Hepatic stellate cell (primary cell): ENCODE results near the gene HCST.
A peak's percentile ranks its signal among the peaks of the same experiment; 100 is the strongest.
"Not testable (repeated sequence)": the region's sequence is repeated elsewhere in the genome, so short reads cannot be mapped to it uniquely, and the experiment has no call there.

Experiments
- DNase-seq: peaks from one replicate; pipeline ENCODE4 v3.0.0; 2011; ENCODE audit warnings: low spot score

Gene HCST

DNA sequence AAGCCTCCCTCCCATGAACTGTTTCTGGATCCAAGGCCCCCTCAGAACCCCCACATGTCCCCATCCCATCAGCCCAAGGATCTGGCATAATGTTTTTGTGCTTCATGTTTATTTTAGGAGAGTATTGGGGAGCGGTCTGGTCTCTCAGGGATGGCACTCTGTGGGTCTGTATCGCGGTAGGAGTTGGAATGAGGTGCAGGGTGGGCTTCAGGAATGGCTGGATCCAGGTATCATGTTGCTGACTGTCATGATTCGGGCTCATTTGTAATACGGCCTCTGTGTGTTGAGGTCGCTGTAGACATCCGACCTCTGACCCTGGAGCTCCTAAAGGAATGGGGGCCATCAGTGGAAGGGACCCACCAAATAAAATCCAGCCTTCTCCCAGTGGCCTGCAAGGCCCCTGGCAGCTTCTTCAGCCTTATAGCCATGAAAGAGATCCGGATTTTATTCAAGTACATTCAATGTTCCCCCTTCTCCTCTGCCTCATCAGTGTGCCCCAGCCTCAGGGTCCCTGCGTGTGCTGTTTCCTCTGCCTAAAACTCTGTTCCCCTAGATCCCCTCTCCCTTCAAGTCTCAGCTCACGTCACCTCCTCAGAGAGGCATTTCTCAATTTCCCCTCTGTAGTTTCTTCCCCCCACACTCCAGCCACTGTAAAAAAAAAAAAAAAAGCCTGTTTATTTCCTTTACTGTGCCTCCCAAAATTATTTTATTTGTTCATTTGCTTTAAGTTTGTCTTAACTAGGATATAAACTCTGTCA, 2.2 kb downstream of the HCST start:
- DNase-seq: no peak

DNA sequence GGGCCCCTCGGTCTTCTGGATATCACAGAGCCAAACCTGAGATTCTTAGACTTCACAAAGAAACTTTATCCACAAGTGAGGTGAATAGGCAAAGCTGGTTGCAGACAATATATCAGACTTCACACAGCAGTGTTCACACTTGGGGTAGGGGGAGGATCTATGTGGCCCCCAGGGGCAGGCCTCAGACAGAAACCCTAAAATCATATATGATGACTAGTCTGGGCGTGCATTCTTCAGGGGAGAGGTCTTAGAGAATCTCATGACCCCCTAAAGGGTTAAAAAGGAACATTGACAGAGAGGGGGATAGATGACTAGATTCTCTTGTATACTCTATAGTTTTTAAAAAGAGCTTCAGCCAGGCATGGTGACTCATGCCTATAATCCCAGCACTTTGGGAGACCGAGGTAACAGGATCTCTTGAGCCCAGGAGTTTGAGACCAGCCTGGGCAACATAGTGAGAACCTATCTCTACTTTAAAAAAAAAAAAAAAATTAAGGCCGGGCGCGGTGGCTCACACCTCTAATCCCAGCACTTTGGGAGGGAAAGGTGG, 2.9 kb downstream of the HCST start:
- DNase-seq: no peak

DNA sequence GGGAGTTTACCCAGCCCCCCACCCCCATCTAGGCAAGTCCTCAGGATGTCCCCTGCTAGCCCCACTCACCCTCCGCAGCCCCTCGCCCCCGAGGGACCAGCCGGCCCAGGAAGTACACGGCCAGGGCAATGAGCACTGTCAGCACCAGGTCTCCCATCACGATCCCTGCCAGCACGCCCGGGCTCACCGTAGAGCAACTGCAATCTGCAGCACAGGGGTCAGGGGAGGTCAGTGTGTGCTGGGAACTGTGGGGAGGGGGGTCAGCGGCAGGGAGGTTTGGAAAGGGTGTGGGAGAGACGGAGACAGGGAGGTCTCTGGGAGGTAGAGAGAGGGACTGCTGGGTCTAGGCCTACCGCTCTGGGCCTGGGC, 5.0 kb downstream of the HCST start:
- DNase-seq: no peak

DNA sequence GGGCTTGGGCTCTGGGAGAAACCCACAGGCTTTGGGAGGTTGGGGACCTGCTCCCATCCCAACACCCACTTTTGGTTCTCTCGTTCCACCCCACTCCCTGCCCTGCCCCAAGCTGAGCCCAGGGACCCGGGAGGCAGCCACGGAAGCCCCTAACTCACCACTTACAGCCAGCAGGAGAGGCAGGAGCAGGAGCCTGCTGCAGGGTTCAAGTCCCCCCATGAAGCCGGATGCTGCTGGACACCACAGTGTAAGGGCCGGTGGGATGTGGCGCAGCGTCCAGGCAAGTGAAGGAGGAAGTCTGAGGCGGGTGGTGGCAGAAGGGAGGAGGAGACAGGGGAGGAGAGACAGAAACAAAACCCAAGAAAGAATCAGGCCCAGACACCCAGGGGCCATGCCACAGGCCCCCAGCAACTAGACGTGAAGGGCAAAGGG, 5.7 kb downstream of the HCST start, which contains the start of gene TYROBP:
Gene TYROBP, minus strand, starts transcription at position 286 of the 432 bp plus-strand sequence. Its CDS starts 67 bp downstream, at position 219.
- DNase-seq: no peak

DNA sequence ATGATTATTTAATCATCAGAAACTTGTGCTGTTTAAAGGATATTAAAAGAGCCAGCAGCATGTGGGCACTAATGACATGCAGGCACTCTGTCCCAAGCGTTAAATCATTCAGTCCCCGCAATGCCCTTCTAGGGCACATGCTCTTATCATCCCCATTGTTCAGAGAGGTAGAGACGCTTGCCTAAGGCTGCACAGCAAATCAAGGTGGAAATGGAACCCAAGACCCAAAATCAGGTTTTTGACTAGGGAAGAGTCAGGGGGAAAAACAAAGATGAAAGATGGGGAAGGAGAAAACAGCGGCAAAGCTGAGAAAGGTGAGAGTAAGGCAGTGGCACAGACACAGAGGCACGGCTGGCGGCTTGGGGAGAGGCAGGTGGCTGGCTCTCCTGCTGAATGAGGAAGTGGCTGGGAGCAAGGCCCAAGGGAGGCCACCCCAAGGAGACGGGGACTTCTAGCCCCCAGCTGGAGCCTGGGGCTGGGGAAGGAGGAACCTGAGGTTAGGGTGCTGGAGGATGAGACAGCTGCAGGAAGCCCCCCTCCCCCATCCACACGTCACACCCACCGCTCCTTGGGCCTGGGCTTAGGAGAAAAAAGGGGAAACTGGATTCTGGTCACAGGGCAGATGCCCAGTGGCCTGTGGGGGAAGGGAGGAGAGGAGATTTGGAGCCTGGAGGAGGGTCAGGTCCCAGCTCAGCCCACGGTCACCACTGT, 6.8 kb downstream of the HCST start:
- DNase-seq: no peak

DNA sequence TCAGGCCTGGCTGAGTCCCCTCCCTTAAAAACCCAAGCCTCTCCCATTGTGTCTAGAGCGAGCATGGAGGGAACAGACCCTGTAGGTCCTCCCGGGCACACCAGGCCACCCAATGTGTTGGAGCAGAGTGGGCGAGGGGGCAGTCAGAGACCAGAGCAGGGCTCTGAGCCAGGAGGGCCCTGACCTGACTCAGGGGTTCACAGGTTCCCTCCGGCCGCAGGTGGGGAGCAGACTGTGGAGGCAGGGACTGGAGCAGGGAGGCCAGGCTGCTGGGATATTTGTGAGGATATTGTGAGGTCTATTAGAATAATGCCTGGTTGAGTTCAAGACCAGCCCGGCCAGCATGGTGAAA, 7.3 kb downstream of the HCST start:
- DNase-seq: no peak

DNA sequence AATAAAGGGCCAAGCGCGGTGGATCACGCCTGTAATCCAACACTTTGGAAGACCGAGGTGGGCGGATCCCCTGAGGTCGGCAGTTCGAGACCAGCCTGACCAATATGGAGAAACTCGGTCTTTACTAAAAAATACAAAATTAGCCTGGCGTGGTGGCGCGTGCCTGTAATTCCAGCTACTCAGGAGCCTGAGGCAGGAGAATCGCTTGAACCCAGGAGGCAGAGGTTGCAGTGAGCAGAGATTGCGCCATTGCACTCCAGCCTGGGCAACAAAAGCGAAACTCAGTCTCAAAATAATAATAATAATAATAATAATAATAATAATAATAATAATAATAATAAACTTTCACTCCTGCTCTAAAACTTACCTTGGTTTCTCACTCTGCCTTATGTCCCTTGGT, 8.0 kb downstream of the HCST start:
- DNase-seq: not testable (repeated sequence)

DNA sequence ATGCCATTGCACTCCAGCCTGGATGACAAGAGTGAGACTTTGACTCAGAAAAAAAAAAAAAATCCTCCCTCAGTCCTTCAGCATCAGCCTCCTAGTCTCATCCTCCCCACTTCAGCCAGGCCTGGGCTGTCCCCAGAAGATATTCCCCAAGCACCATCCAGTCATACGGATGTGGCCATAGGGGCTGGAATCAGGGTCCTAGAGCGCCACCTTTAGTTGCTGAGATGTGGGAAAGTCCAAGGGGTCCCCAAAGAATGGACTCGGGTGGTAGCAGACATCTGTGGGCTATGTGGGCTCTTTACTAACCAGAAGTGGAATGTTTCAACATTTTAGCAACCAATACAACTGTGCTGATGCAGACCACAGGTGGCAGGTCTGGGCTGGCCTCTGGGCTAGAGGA, 8.8 kb downstream of the HCST start:
- DNase-seq: no peak

DNA sequence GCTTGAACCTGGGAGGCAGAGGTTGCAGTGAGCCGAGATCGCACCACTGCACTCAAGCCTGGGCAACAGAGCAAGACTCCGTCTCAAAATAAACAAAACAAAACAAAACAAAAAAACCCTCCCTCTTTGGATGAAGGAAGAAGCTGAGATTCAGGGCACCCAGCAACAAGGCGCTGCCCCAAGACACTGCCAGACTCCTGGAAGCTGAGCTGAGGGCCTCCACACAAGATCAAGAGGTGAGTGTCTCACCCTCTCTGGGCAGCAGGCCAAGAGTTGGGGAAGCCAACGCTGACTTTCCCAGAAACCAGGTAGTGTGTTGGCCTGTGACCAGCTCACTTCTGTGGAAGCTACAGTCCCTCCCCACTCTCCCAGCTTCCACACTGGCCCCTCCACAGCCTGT, 9.5 kb downstream of the HCST start:
- DNase-seq: no peak

DNA sequence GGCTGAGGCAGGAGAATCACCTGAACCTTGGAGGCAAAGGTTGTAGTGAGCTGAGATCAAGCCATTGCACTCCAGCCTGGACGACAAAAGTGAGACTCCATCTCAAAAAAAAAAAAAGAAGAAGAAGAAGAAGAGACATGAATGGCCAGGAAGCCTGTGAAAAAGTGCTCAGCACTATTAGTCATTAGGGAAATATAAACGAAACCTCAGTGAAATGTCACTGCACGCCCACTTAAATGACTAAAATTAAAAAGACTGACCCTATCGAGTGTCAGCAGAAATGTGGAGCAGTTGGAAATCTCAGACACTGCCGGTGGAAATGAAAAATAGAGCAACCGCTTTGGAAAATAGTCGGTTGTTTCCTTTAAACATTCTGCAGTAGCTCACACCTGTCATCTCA, 11.3 kb downstream of the HCST start:
- no peak for DNase-seq

DNA sequence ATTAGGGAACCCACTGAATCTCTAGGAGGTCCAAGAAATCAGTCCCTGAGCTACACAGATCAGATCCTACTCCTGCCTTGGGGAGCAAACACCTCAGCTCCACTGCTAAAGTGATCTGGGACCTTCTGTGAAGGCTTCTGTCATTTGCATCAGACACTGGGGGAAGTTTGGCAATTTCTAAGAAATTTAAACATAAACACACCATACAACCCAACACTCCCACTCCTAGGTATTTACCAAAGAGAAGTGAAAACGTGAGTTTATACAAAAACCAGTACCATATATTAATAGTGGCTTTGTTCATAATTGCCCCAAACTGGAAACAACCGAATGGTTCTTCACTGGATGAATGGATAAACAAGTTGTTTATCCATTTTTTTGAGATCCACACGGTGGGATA, 13.1 kb downstream of the HCST start:
- no peak for DNase-seq

DNA sequence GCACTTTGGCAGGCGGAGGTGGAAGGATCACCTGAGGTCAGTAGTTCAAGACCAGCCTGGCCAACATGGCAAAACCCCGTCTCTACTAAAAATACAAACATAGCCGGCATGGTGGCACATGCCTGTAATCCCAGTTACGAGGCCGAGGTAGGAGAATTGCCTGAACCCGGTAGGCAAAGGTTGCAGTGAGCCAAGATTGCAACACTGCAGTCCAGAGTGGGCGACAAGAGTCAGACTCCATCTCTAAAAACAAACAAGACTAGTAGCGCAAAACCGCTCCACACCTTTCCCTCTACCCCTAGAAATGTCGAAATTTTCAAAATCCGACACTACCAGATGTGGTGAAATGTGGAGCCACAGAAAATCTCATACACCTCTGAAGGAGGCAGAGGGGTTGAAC, 17.0 kb downstream of the HCST start:
- no peak for DNase-seq

DNA sequence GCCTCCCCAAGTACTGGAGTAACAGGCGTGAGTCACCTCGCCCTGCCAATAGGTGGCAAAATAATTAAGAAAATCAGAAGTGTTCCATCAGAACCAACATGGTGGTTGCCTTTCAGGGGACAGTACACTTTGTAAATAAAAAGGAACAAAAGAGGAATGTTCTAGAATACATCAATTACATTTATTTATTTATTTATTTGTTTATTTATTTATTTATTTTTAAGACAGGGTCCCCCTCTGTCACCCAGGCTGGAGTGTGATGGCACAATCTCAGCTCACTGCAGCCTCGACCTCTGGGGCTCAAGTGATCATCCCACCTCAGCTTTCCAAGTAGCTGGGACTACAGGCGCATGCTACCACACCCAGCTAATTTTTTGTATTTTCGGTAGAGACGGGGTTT, 18.7 kb downstream of the HCST start:
- no peak for DNase-seq

DNA sequence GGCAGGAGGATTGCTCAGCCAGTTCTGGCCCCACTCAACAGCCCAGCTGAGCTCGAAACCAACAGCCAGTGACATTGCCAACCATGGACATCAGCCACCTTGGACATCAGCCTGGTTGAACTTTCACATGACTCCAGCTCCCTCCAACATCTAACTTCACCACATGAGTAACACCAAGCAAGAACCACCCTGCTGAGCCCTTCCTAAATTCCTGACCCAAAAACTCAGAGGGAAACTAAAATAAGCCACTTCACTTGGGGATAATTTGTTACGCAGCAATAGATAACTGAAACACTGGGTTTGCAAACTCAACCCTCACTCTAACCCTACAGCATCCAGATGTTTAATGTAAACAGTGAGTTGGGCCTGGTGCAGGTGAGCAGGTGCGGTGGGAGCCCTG, 23.2 kb downstream of the HCST start:
- no peak for DNase-seq

DNA sequence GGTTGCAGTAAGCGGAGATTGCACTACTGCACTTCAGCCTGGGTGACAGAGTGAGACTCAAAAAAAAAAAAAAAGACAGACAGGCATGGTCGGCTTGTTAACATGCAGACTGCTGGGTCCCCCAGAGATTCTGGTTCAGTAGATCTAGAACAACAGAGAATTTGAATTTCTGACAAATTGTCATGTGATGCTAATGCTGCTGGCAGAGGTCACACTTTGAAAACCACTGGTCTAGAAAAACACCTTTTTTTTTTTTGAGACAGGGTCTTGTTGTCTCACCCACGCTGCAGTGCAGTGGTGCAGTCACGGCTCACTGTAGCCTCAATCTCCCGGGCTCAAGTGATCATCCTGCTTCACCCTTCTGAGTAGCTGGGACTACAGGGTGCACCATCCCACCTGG, 26.2 kb downstream of the HCST start:
- no peak for DNase-seq

DNA sequence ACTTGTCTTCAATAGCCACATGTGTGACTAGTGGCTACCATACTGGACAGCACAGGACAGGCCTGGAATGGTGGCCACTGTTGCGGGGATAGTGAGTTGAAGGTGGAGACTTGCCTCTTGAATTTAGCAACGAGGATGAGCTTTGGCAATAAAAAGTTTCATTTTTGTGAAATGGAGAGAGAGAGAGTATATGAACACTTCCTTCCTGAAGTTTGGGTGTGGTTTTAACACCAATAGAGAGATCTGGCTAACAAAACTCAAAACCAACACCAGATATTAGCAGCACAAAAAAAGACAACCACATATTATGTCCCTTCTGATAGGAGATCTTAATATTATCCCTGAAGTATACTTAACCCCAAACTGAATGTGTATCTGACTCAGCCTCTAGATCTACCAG, 27.5 kb downstream of the HCST start:
- no peak for DNase-seq

DNA sequence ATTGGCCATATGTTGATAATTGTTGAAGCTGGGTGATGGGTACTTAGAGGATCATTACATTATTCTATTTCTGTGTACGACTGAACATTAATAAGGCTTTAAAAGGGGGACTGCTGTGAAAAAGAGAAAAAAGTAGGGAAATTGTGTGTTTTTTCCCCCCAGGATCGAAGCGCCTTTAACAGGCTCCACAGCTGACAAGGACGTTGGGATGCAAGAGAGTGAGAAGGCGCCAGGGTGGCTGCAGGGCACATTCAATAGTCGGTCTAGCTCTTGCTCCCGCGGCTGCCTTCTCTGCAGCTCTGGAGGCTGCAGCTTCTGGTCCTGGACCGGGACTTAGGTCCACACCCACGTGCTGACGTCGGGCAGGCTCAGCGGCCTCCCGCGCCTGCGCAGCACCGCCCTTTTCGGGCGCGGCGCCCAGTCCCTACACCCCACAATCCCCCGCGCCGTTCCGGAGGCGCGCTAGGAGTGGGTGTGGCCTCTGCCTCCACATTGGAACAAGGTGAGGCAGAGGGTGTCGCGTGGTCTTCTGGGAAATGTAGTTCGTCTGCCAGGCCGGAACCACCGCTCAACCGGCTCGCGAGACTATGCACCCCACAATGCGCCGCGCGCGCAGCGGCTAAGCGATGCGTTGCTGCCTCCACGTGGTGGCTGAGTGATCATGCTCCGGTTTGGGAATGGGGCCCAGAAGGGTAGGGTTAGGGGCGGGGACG, 29.0 kb downstream of the HCST start:
- DNase-seq: peak; percentile 99

DNA sequence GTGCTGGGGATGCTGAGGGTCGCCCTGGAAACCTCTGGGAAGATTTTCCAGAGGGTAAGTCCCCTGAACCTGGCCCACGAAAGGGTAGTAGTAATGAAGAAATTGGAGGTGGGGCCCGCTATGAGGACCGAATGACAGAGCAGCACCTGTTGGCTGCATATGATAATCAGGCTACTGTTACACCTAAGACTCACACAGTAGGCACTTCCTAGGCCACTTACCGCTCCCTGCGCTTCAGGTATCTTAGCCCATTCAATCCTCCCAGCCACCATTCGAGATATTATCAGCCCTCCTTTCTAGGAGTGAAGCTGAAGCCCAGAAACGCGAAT, 29.5 kb downstream of the HCST start:
- no peak for DNase-seq

DNA sequence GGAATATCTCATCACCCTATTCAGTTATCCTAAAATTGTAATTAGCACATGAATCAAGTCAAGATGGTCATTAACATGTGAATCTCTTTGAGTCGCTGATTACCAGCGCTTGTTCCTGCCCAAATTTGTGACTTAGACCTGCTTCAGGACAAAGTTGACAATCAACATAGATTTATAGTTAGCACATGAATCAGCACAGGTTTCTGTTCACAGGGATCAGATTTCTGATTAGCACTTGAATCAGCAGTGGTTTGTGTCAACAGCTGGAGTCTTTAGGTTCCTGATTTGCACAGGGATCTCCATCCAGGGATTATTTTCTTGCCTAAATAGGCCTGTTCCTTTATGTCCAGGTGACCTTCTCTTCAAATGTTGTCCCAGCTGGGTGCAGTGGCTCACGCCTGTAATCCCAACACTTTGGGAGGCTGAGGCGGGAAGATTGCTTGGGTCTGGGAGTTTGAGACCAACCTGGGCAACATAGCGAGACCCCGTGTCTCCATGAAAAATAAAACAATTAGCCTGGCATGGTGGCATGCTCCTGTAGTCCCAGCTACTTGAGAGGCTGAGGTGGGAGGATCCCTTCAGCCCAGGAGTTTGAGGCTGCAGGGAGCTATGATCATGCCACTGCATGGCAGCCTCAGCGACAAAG, 30.1 kb downstream of the HCST start:
- DNase-seq: no peak

DNA sequence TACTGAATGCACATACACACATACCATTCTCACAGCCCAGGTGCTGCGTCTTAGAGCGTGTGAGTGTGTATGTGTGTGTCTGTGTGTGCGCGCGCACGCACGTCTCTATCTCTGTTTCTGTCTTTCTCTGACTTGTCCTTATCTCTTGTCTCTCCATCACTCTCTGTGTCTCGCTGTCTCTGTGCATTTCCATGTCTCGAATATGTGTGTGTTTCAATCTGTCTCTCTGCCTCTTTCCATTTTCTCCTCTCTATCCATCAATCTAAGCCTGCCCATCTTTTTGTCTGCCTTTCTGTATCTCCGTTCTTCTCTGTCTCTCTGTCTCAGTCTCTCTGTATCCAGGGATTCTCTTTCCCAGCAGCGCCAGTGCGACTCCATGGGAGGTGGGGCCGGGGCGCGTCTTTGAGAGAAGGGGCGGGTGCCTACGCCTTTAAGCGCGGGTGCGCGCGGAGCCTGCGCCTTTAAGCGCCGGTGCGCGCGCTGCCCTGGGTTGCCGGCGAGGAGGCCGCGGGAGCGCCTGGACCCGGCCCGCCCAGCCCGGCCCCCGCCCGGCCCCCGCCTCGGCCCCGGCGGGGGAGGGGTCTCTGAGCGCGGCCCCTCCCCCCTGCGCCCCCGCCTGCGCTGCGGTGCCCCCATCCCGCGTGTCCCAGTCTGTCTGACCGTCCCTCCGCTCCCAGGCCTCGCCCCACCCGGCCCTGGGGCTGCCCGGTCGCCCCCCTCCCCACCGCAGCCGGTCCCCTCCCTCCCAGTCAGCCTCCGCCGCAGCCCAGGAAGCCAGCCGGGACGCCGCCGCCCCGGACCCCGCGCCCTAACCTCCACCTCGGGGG, 33.8 kb downstream of the HCST start, which contains the start of gene LRFN3:
Gene LRFN3, plus strand, starts transcription at position 464 of the 827 bp plus-strand sequence. CDS start 3,052 bp downstream, outside the sequence.
- peak; percentile 77 for DNase-seq

DNA sequence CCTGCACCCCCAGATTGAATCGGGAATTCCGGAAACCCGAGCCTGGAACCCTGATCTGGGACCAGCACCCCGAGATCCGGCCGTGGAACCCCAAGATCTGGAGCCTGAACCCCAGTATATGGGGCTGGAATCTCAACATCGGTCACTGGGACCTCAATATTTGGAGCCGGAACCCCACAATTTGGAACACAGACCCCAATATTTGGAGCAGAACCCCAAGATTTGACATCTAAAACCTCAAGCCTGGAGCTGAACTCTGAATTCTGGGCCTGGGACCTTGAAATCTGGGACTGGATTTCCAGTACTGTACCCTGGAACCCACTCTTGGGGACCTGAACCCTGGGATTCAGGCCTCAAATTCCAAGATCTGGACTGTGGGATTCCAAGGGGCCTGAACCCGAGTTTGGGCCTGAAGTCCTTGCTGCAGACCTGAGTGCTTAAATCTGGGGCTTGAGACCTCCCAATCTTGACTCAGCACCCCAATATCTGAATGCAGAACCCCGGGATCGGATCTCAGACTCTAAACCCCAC, 34.5 kb downstream of the HCST start:
- DNase-seq: no peak
